H1 (cell line): ENCODE measurements around the gene CNTNAP3B. TPM values are rescaled to one million over a fixed set of nuclear protein-coding genes. Genes with fewer than 3 reads are reported as not detected.
A peak's percentile ranks its signal among the peaks of the same experiment; 100 is the strongest.
"Not testable (repeated sequence)": the region's sequence is repeated elsewhere in the genome, so short reads cannot be mapped to it uniquely, and the experiment has no call there.

Experiments
- CTCF ChIA-PET: fragments of 300-600 bp; sonication (Branson Sonifier 250); formaldehyde crosslinking; loops from one replicate; lab custom pipeline; 2021; ENCODE audit not compliant: partially characterized antibody; lab: Charles Lee
- POLR2A ChIA-PET: fragments of 300-600 bp; sonication (Branson Sonifier 250); formaldehyde crosslinking; loops from one replicate; lab custom pipeline; 2021; ENCODE audit warnings: inconsistent platforms; ENCODE audit not compliant: partially characterized antibody; lab: Charles Lee
- DNase-seq, 2 experiments: peaks; one replicate each; pipeline versions ENCODE4 v3.0.0 to v3.0.0-alpha.2; 2010 to 2022; ENCODE audit warnings: low spot score in 2 of 2, low read depth in 1 of 2, mixed read lengths in 1 of 2
- FAIRE-seq: peaks from 2 replicates; lab custom pipeline; 2011; peaks lifted over from hg19 to GRCh38; lab: Jason Lieb, UNC
- H2AFZ ChIP-seq: 2 replicates; pipeline ENCODE4 v1.8.1; 2012; ENCODE audit warnings: low read length, inconsistent platforms
- H2AK5ac ChIP-seq: 2 replicates; pipeline ENCODE4 v1.6.1; 2013; ENCODE audit warnings: low read depth, low read length
- H2BK120ac ChIP-seq: replicated peaks from 2 replicates; pipeline ENCODE3; 2013; ENCODE audit warnings: low read depth, low read length, inconsistent platforms
- H2BK12ac ChIP-seq: 2 replicates; pipeline ENCODE4 v1.6.1; 2013; ENCODE audit warnings: low read depth, low read length
- H2BK15ac ChIP-seq: 2 replicates; pipeline ENCODE4 v1.6.1; 2013; ENCODE audit warnings: low read length
- H2BK20ac ChIP-seq: 2 replicates; pipeline ENCODE4 v1.6.1; 2013; ENCODE audit warnings: low read length
- H2BK5ac ChIP-seq: 2 replicates; pipeline ENCODE4 v1.6.1; 2013; ENCODE audit warnings: low read depth, low read length
- H3K14ac ChIP-seq: 2 replicates; pipeline ENCODE4 v1.6.1; 2013; ENCODE audit warnings: inconsistent platforms; ENCODE audit not compliant: insufficient read length
- H3K18ac ChIP-seq: 2 replicates; pipeline ENCODE4 v1.6.1; 2013; ENCODE audit warnings: low read length; ENCODE audit errors: extremely low read depth
- H3K23ac ChIP-seq: 2 replicates; pipeline ENCODE4 v1.6.1; 2013; ENCODE audit warnings: inconsistent platforms; ENCODE audit not compliant: insufficient read length
- H3K23me2 ChIP-seq: 2 replicates; pipeline ENCODE4 v1.6.1; 2013; ENCODE audit warnings: low read depth, low read length
- H3K27ac ChIP-seq: 2 replicates; pipeline ENCODE4 v1.6.1; 2011; ENCODE audit warnings: low read depth, low read length, inconsistent platforms
- H3K27me3 ChIP-seq, 4 experiments: replicated peaks in 1 of 4; 1 replicate in 1 of 4; 2 replicates in 3 of 4; pipeline versions ENCODE4 v1.6.1 to v1.8.1; 2011 to 2013; ENCODE audit warnings: low read length in 3 of 4, mild to moderate bottlenecking in 3 of 4, inconsistent platforms in 2 of 4, mixed read lengths in 2 of 4, moderate library complexity in 1 of 4; ENCODE audit not compliant: control insufficient read depth in 3 of 4, insufficient read depth in 3 of 4; ENCODE audit errors: extremely low read depth in 1 of 4
- H3K36me3 ChIP-seq, 4 experiments: 2 replicates each; pipeline versions ENCODE4 v1.6.1 to v1.8.1; 2011 to 2013; ENCODE audit warnings: mild to moderate bottlenecking in 4 of 4, low read length in 3 of 4, moderate library complexity in 2 of 4, control low read depth in 1 of 4, inconsistent platforms in 1 of 4; ENCODE audit not compliant: insufficient read depth in 4 of 4, control insufficient read depth in 2 of 4
- H3K4ac ChIP-seq: replicated peaks from 2 replicates; pipeline ENCODE3; 2013; ENCODE audit warnings: low read length, low read depth, mixed read lengths, inconsistent platforms; ENCODE audit not compliant: insufficient read length
- H3K4me1 ChIP-seq, 4 experiments: replicated peaks in 1 of 4; 1 replicate in 1 of 4; 2 replicates in 3 of 4; pipeline versions ENCODE4 v1.6.1 to v1.8.1; 2011 to 2013; ENCODE audit warnings: low read length in 3 of 4, inconsistent platforms in 2 of 4, mixed read lengths in 1 of 4; ENCODE audit not compliant: insufficient read depth in 4 of 4, control insufficient read depth in 3 of 4
- H3K4me2 ChIP-seq, 2 experiments: 2 replicates each; pipeline versions ENCODE4 v1.6.1 to v1.8.1; 2011 to 2013; ENCODE audit warnings: low read depth in 2 of 2, low read length in 2 of 2, control low read depth in 1 of 2, inconsistent platforms in 1 of 2, mild to moderate bottlenecking in 1 of 2; ENCODE audit not compliant: insufficient read depth in 1 of 2
- H3K4me3 ChIP-seq, 4 experiments: fragments of 200-600, 300-600 bp in 1 of 4; sonication (generic), shearing (Covaris generic), sonication (Bioruptor Twin) in 1 of 4; 2 replicates each; pipeline versions ENCODE4 v1.5.1 to v1.8.1; 2011 to 2016; ENCODE audit warnings: low read length in 4 of 4, low read depth in 3 of 4, control low read depth in 2 of 4, inconsistent platforms in 2 of 4, mild to moderate bottlenecking in 2 of 4, mixed read lengths in 1 of 4, moderate library complexity in 1 of 4; ENCODE audit not compliant: insufficient read depth in 2 of 4; ENCODE audit errors: extremely low read depth in 1 of 4
- H3K56ac ChIP-seq: replicated peaks from 2 replicates; pipeline ENCODE3; 2013; ENCODE audit warnings: low read depth, mild to moderate bottlenecking, mixed read lengths, low read length, inconsistent platforms; ENCODE audit not compliant: insufficient read length
- H3K79me1 ChIP-seq: 2 replicates; pipeline ENCODE4 v1.6.1; 2013; ENCODE audit warnings: low read depth, low read length, control low read depth
- H3K79me2 ChIP-seq, 2 experiments: 2 replicates each; pipeline versions ENCODE4 v1.6.1 to v1.8.1; 2012 to 2013; ENCODE audit warnings: low read length in 2 of 2, mild to moderate bottlenecking in 2 of 2, inconsistent platforms in 1 of 2; ENCODE audit not compliant: insufficient read depth in 2 of 2, control insufficient read depth in 1 of 2
- H3K9ac ChIP-seq, 4 experiments: replicated peaks in 1 of 4; 1 replicate in 1 of 4; 2 replicates in 3 of 4; pipeline versions ENCODE4 v1.6.1 to v1.8.1; 2011 to 2013; ENCODE audit warnings: low read depth in 3 of 4, low read length in 3 of 4, control low read depth in 2 of 4, mild to moderate bottlenecking in 2 of 4, moderate library complexity in 2 of 4, inconsistent platforms in 1 of 4; ENCODE audit errors: extremely low read depth in 1 of 4
- H3K9me3 ChIP-seq, 2 experiments: 2 replicates each; pipeline versions ENCODE4 v1.6.1 to v1.8.1; 2012 to 2013; ENCODE audit warnings: mild to moderate bottlenecking in 2 of 2, moderate library complexity in 2 of 2, control low read depth in 1 of 2, inconsistent platforms in 1 of 2, low read depth in 1 of 2, low read length in 1 of 2, mixed read lengths in 1 of 2; ENCODE audit not compliant: insufficient read depth in 2 of 2
- H4K20me1 ChIP-seq, 2 experiments: replicated peaks in 1 of 2; 2 replicates each; pipeline versions ENCODE3 to v1.8.1; 2011 to 2013; ENCODE audit warnings: inconsistent platforms in 2 of 2, low read length in 2 of 2, mild to moderate bottlenecking in 1 of 2; ENCODE audit not compliant: insufficient read depth in 2 of 2, control insufficient read depth in 1 of 2
- H4K5ac ChIP-seq: 2 replicates; pipeline ENCODE4 v1.6.1; 2013; ENCODE audit warnings: low read length, low read depth, mixed read lengths, inconsistent platforms; ENCODE audit not compliant: insufficient read length
- H4K8ac ChIP-seq: 2 replicates; pipeline ENCODE4 v1.8.0; 2013; ENCODE audit warnings: mild to moderate bottlenecking, moderate library complexity, low read length, inconsistent platforms; ENCODE audit not compliant: insufficient read depth; ENCODE audit errors: extremely low read depth
- H4K91ac ChIP-seq: replicated peaks from 2 replicates; pipeline ENCODE3; 2013; ENCODE audit warnings: low read length, mixed read lengths, inconsistent platforms; ENCODE audit not compliant: insufficient read length
- RAD21 ChIP-seq, 2 experiments: IDR thresholded peaks in 1 of 2; conservative IDR thresholded peaks in 1 of 2; 2 replicates each; pipeline ENCODE4 v1.6.1; 2011; ENCODE audit warnings: low read depth in 2 of 2, low read length in 2 of 2, improper control_type of control experiment in 1 of 2, inconsistent platforms in 1 of 2, mild to moderate bottlenecking in 1 of 2, moderate library complexity in 1 of 2
- WGBS, 2 experiments: shearing (Covaris generic) in 1 of 2; methylation state at CpG; one replicate each; pipeline versions ENCODE4 v1.1.6 to v1.1.7; 2013 to 2015; ENCODE audit warnings: low lambda C conversion rate in 2 of 2, mixed read lengths in 2 of 2, inconsistent platforms in 1 of 2, low coverage in 1 of 2, missing lambda C conversion rate in 1 of 2; ENCODE audit not compliant: insufficient replicate concordance in 2 of 2, insufficient coverage in 1 of 2, insufficient read length in 1 of 2; ENCODE audit errors: extremely low coverage in 1 of 2, missing lambda C conversion rate in 1 of 2; 5-methylcytosine and 5-hydroxymethylcytosine counted together
- polyA plus RNA-seq, 7 experiments: library from polyadenylated mRNA; depleted of rRNA in 3 of 7; stranded (reverse) in 5 of 7; unstranded in 2 of 7; fragments of >200 nt in 5 of 7; fragments of 200-250 nt in 2 of 7; gene quantifications; 1 replicate in 5 of 7; 2 replicates in 1 of 7; 4 replicates in 1 of 7; pipeline versions ENCODE4 v1.2.1 to v1.2.3, GENCODE V29; 2011 to 2013; ENCODE audit warnings: missing spikeins in 2 of 7, mixed read lengths in 2 of 7
- total RNA-seq: library from RNA; stranded (reverse); fragmentation: NEBNext Ultra II Directional; extraction: Animal tissue kit (Norgen Biotek cat#: 25700); gene quantifications from 2 replicates; pipeline ENCODE4 v1.2.1, GENCODE V29; 2021

The CNTNAP3B gene
- total and polyA plus RNA-seq, 2 of the 8 experiments (the other 6 are each of a cell fraction or from before 2014, with no cell fraction given) = 1.3 to 2.9 TPM

DNA sequence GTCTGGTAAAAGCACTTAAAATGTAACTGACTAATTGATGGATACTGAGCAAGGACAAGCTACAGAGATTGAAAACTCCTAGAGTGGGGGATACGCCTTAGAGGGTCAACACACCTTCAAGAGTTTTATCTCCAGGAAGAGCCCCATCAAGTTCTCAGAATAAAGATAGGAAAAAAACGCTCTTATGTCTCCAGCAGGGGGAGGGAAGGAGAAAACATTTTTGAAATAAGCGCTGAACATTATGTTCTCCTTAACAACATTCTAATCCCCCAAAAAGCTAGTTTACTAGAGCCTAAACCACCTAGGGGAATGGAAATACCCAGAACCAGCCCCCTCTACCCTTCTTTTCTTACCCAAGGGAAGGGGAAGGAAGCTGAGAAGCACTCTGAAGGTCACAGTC lies 187.5 kb downstream of the CNTNAP3B start:
- H3K23me2 ChIP-seq, H3K23ac ChIP-seq, H4K8ac ChIP-seq, H3K56ac ChIP-seq, H3K9ac ChIP-seq, H2BK20ac ChIP-seq, H2AK5ac ChIP-seq, H3K27ac ChIP-seq, H2AFZ ChIP-seq, H3K79me1 ChIP-seq, H3K14ac ChIP-seq, H2BK5ac ChIP-seq, H3K27me3 ChIP-seq, H3K79me2 ChIP-seq, H2BK120ac ChIP-seq, FAIRE-seq, H3K36me3 ChIP-seq, H2BK12ac ChIP-seq, H3K4me3 ChIP-seq, H3K4me1 ChIP-seq, CTCF ChIA-PET, H3K18ac ChIP-seq, POLR2A ChIA-PET, H4K5ac ChIP-seq, H3K4me2 ChIP-seq, H3K9me3 ChIP-seq, H3K4ac ChIP-seq, H4K91ac ChIP-seq, H2BK15ac ChIP-seq, H4K20me1 ChIP-seq: not testable (repeated sequence)
- 76% methylated on average over 3 of the region's 3 CpGs; no CpG with 5 or more reads in 1 of the 2 experiments for WGBS, 2 experiments
- TF ChIP-seq RAD21 (IDR thresholded peaks at IDR 0.05 in 1 of 2, conservative IDR thresholded peaks at IDR 0.05 in 1 of 2; ENCODE audit: low read depth in 2 of 2, low read length in 2 of 2) = 0 out of 4 replicates have a peak, but pooled peaks of 1 of the 2 experiments have one; percentile 11
- DNase-seq = peak in 1 of 2 experiments; percentile 46

- H3K27me3 ChIP-seq, H3K27ac ChIP-seq, H2BK15ac ChIP-seq, H3K14ac ChIP-seq, H3K4me3 ChIP-seq, H4K8ac ChIP-seq, H4K5ac ChIP-seq, CTCF ChIA-PET, H3K79me1 ChIP-seq, H3K23ac ChIP-seq, H2BK20ac ChIP-seq, POLR2A ChIA-PET, H2AK5ac ChIP-seq, H3K23me2 ChIP-seq, H3K18ac ChIP-seq, H3K56ac ChIP-seq, H3K4me1 ChIP-seq, H2BK120ac ChIP-seq, H4K91ac ChIP-seq, H3K9ac ChIP-seq, FAIRE-seq, H2BK12ac ChIP-seq, H3K36me3 ChIP-seq, H3K79me2 ChIP-seq, H3K9me3 ChIP-seq, H4K20me1 ChIP-seq, H3K4ac ChIP-seq, H2AFZ ChIP-seq, H3K4me2 ChIP-seq, H2BK5ac ChIP-seq, DNase-seq: not testable (repeated sequence)
These were observed 191.1 kb downstream of the CNTNAP3B start for GRCh38 chr9:41938143-41938542.
